Mesenchymal stem cell (in vitro differentiated cells and primary cell): Measurements from ENCODE around the gene RRAGA.
"Not testable (repeated sequence)": the region's sequence is repeated elsewhere in the genome, so short reads cannot be mapped to it uniquely, and the experiment has no call there.

Experiments used
- DNase-seq: peaks from one replicate; pipeline ENCODE4 v3.0.0-alpha.2; 2013
- H2AFZ ChIP-seq: one replicate; pipeline ENCODE4 v1.6.1; 2013; ENCODE audit warnings: low read depth, mild to moderate bottlenecking, control low read depth, inconsistent platforms, low read length, moderate library complexity
- H2AK5ac ChIP-seq: 2 replicates; pipeline ENCODE4 v1.6.1; 2013; ENCODE audit warnings: low read length, moderate library complexity, mild to moderate bottlenecking, inconsistent platforms; ENCODE audit not compliant: severe bottlenecking
- H2BK120ac ChIP-seq: one replicate; pipeline ENCODE4 v1.6.1; 2013; ENCODE audit warnings: low read depth, mild to moderate bottlenecking, inconsistent platforms, low read length, moderate library complexity
- H2BK12ac ChIP-seq, 2 experiments: one replicate each; pipeline ENCODE4 v1.6.1; 2013; ENCODE audit warnings: inconsistent platforms in 2 of 2, low read length in 2 of 2, mild to moderate bottlenecking in 2 of 2, moderate library complexity in 2 of 2, control low read depth in 1 of 2
- H2BK15ac ChIP-seq: one replicate; pipeline ENCODE4 v1.6.1; 2013; ENCODE audit warnings: mild to moderate bottlenecking, low read depth, inconsistent platforms; ENCODE audit not compliant: poor library complexity, severe bottlenecking
- H2BK5ac ChIP-seq: 2 replicates; pipeline ENCODE4 v1.6.1; 2013; ENCODE audit warnings: low read depth, mild to moderate bottlenecking, low read length, control low read depth, inconsistent platforms; ENCODE audit not compliant: poor library complexity, severe bottlenecking
- H3K14ac ChIP-seq, 2 experiments: one replicate each; pipeline ENCODE4 v1.6.1; 2013; ENCODE audit warnings: inconsistent platforms in 2 of 2, low read length in 2 of 2, control low read depth in 1 of 2, mild to moderate bottlenecking in 1 of 2, moderate library complexity in 1 of 2
- H3K18ac ChIP-seq, 2 experiments: one replicate each; pipeline ENCODE4 v1.6.1; 2013; ENCODE audit warnings: inconsistent platforms in 2 of 2, low read length in 2 of 2, control low read depth in 1 of 2, low read depth in 1 of 2, mild to moderate bottlenecking in 1 of 2
- H3K23ac ChIP-seq, 2 experiments: one replicate each; pipeline ENCODE4 v1.6.1; 2013; ENCODE audit warnings: inconsistent platforms in 2 of 2, low read length in 2 of 2, mild to moderate bottlenecking in 2 of 2, moderate library complexity in 2 of 2, control low read depth in 1 of 2
- H3K27ac ChIP-seq: 2 replicates; pipeline ENCODE4 v1.5.1; 2013; ENCODE audit warnings: mild to moderate bottlenecking, moderate library complexity, low read length, control low read depth, inconsistent platforms; ENCODE audit not compliant: poor library complexity, severe bottlenecking
- H3K27me3 ChIP-seq, 2 experiments: 2 replicates each; pipeline versions ENCODE4 v1.6.1 to v1.7.0; 2013; ENCODE audit warnings: low read length in 2 of 2, mild to moderate bottlenecking in 2 of 2, moderate library complexity in 2 of 2, control low read depth in 1 of 2, inconsistent platforms in 1 of 2; ENCODE audit not compliant: control insufficient read depth in 1 of 2, insufficient read depth in 1 of 2
- H3K36me3 ChIP-seq, 2 experiments: 2 replicates each; pipeline versions ENCODE4 v1.6.1 to v1.7.0; 2013; ENCODE audit warnings: low read length in 2 of 2, control low read depth in 1 of 2, inconsistent platforms in 1 of 2, low read depth in 1 of 2, mild to moderate bottlenecking in 1 of 2; ENCODE audit not compliant: insufficient read depth in 2 of 2, control insufficient read depth in 1 of 2
- H3K4ac ChIP-seq, 2 experiments: one replicate each; pipeline ENCODE4 v1.6.1; 2013; ENCODE audit warnings: inconsistent platforms in 2 of 2, low read length in 2 of 2, mild to moderate bottlenecking in 2 of 2, moderate library complexity in 2 of 2, control low read depth in 1 of 2, low read depth in 1 of 2
- H3K4me1 ChIP-seq: 2 replicates; pipeline ENCODE4 v1.6.1; 2013; ENCODE audit warnings: low read depth, low read length, control low read depth; ENCODE audit not compliant: control insufficient read depth, insufficient read depth
- H3K4me2 ChIP-seq: 2 replicates; pipeline ENCODE4 v1.6.1; 2013; ENCODE audit warnings: low read length, mild to moderate bottlenecking, inconsistent platforms; ENCODE audit not compliant: poor library complexity, severe bottlenecking
- H3K4me3 ChIP-seq, 2 experiments: 2 replicates each; pipeline versions ENCODE4 v1.5.1 to v1.7.0; 2013; ENCODE audit warnings: low read length in 2 of 2, mild to moderate bottlenecking in 2 of 2, control low read depth in 1 of 2, low read depth in 1 of 2; ENCODE audit not compliant: insufficient read depth in 1 of 2
- H3K79me1 ChIP-seq: replicated peaks from 2 replicates; pipeline ENCODE4 v1.6.1; 2013; ENCODE audit warnings: mild to moderate bottlenecking, control low read depth, low read length, inconsistent platforms; ENCODE audit not compliant: poor library complexity, severe bottlenecking
- H3K9ac ChIP-seq: 2 replicates; pipeline ENCODE4 v1.7.0; 2013; ENCODE audit warnings: mild to moderate bottlenecking, low read length, moderate library complexity
- H3K9me3 ChIP-seq: 2 replicates; pipeline ENCODE4 v1.7.0; 2013; ENCODE audit warnings: mild to moderate bottlenecking, low read length; ENCODE audit not compliant: control insufficient read depth
- H4K8ac ChIP-seq: one replicate; pipeline ENCODE4 v1.6.1; 2013; ENCODE audit warnings: inconsistent platforms, mild to moderate bottlenecking, low read length, moderate library complexity
- H4K91ac ChIP-seq: one replicate; pipeline ENCODE4 v1.6.1; 2013; ENCODE audit warnings: mild to moderate bottlenecking, low read length, inconsistent platforms
- WGBS: methylation state at CpG from one replicate; pipeline ENCODE4 v1.1.7; 2013; ENCODE audit warnings: mixed read lengths; 5-methylcytosine and 5-hydroxymethylcytosine counted together

RRAGA gene

DNA sequence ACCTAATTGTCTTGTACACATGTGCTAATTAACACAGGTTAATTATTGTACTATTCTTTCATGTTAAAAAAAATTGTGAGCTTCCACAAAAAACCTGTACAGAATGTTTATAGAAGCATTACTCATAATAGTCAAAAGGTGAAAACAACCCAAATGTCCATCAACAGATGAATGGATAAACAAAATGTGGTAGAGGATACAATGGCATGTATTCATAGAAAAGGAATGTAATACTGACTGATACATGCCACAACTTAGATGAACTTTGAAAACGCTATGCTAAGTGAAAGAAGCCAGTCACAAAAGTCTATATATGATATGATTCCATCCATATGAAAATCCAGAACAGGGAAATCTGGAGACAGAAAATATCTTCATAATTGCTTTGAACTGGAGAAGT lies 25.6 kb downstream of the RRAGA start:
- Histone ChIP-seq H3K23ac (no peak overlapping the region), H3K27me3 (no peaks in the 10 kb centered on the region), H3K36me3 (peaks cover 39 to 79% of the 10 kb centered on the region in 2 experiments), H3K4ac (no peak overlapping the region), H2BK12ac (no peak overlapping the region), H2BK120ac (no peak overlapping the region), H3K18ac (no peak overlapping the region), H3K14ac (no peak overlapping the region), H2BK15ac (no peak overlapping the region), H3K9me3 (no peaks in the 10 kb centered on the region), H3K4me3 (no peak overlapping the region), H3K4me1 (no peaks in the 10 kb centered on the region), H2BK5ac (no peak overlapping the region), H3K27ac (no peak overlapping the region), H4K8ac (no peak overlapping the region), H3K4me2 (no peak overlapping the region), H2AK5ac (no peak overlapping the region), H2AFZ (no peak overlapping the region), H3K79me1 (peaks cover 14% of the 10 kb centered on the region), H4K91ac (no peak overlapping the region), H3K9ac (no peak overlapping the region)
- DNase-seq, result no peak
- WGBS, result no CpG with 5 or more reads among the region's 1 CpG

GRCh38 chr9:19085295-19085694 lies 36.1 kb downstream of the RRAGA start:
- H3K27ac ChIP-seq, result no peak overlapping the region
- 83% methylated on average over 2 of the region's 2 CpGs for WGBS
- H4K91ac ChIP-seq, result no peak overlapping the region
- H3K23ac ChIP-seq, result no peak overlapping the region
- no peaks in the 10 kb centered on the region for H3K9me3 ChIP-seq
- no peaks in the 10 kb centered on the region for H3K4me1 ChIP-seq
- H4K8ac ChIP-seq, result no peak overlapping the region
- no peak overlapping the region for H2BK15ac ChIP-seq
- no peak overlapping the region for H2AFZ ChIP-seq
- H3K18ac ChIP-seq, result no peak overlapping the region
- H3K4me2 ChIP-seq, result no peak overlapping the region
- no peak overlapping the region for H3K4ac ChIP-seq
- H3K79me1 ChIP-seq, result peaks cover 5% of the 10 kb centered on the region
- DNase-seq, result peak; percentile 10
- no peak overlapping the region for H3K9ac ChIP-seq
- peaks cover 13 to 61% of the 10 kb centered on the region in 2 experiments for H3K36me3 ChIP-seq
- no peak overlapping the region for H2BK120ac ChIP-seq
- H3K4me3 ChIP-seq, result no peak overlapping the region
- H2BK12ac ChIP-seq, result no peak overlapping the region
- no peak overlapping the region for H2AK5ac ChIP-seq
- H3K27me3 ChIP-seq, result no peaks in the 10 kb centered on the region
- H3K14ac ChIP-seq, result no peak overlapping the region
- no peak overlapping the region for H2BK5ac ChIP-seq

GRCh38 chr9:19087106-19088000 lies 38.1 kb downstream of the RRAGA start:
- H3K23ac ChIP-seq, result no peak overlapping the region
- 52% methylated on average over 4 of the region's 6 CpGs for WGBS
- H4K8ac ChIP-seq, result no peak overlapping the region
- no peak overlapping the region for H3K4me2 ChIP-seq
- H3K79me1 ChIP-seq, result peaks cover 5% of the 10 kb centered on the region
- no peaks in the 10 kb centered on the region for H3K27me3 ChIP-seq
- peak overlapping the region; percentile 53 for H3K9ac ChIP-seq
- no peak overlapping the region for H3K4ac ChIP-seq
- no peak overlapping the region for H2AK5ac ChIP-seq
- no peaks in the 10 kb centered on the region for H3K9me3 ChIP-seq
- H3K14ac ChIP-seq, result no peak overlapping the region
- H3K27ac ChIP-seq, result peak overlapping the region; percentile 59
- H2AFZ ChIP-seq, result no peak overlapping the region
- H2BK15ac ChIP-seq, result no peak overlapping the region
- H3K4me1 ChIP-seq, result no peaks in the 10 kb centered on the region
- H3K36me3 ChIP-seq, result peaks cover 22 to 69% of the 10 kb centered on the region in 2 experiments
- H2BK12ac ChIP-seq, result no peak overlapping the region
- H3K4me3 ChIP-seq, result no peak overlapping the region
- no peak overlapping the region for H2BK120ac ChIP-seq
- no peak overlapping the region for H4K91ac ChIP-seq
- no peak overlapping the region for H2BK5ac ChIP-seq
- DNase-seq, result peak; percentile 85
- H3K18ac ChIP-seq, result no peak overlapping the region

GRCh38 chr9:19097431-19097830 lies 48.2 kb downstream of the RRAGA start:
- H3K14ac ChIP-seq, H2AK5ac ChIP-seq: not testable (repeated sequence)

More at GRCh38 chr9:19097431-19097830, 48.2 kb downstream of the RRAGA start:
- H2AFZ ChIP-seq, H4K8ac ChIP-seq, H2BK120ac ChIP-seq, H2BK5ac ChIP-seq, H3K4me1 ChIP-seq, H3K9ac ChIP-seq, H3K9me3 ChIP-seq, H2BK12ac ChIP-seq, H3K27me3 ChIP-seq, H3K27ac ChIP-seq, H3K18ac ChIP-seq, H3K4ac ChIP-seq, H2BK15ac ChIP-seq, H3K4me2 ChIP-seq, H3K23ac ChIP-seq, H4K91ac ChIP-seq, DNase-seq, H3K4me3 ChIP-seq: not testable (repeated sequence)
- peaks cover 8 to 29% of the 10 kb centered on the region in 2 experiments for H3K36me3 ChIP-seq
- peaks cover 14% of the 10 kb centered on the region for H3K79me1 ChIP-seq
